ENCODE measurements around the gene GTF2B.

GTF2B gene

GRCh38 chr1:88890791-88891317 lies 513 bp downstream of the GTF2B start:
- no peaks in the 10 kb centered on the region for H3F3A ChIP-seq (ENCODE audit: insufficient read depth)
- peaks cover 16% of the 10 kb centered on the region; the same call in 1 of the 2 replicates for H3K36me3 ChIP-seq (ENCODE audit: low read length)
- H2AFZ ChIP-seq (ENCODE audit: low read depth, low read length, severe bottlenecking): peak overlapping the region; percentile 83
- H3K9ac ChIP-seq (ENCODE audit: low read length): peak overlapping the region; percentile 86
- H3K79me2 ChIP-seq (ENCODE audit: insufficient read depth, low read length): peaks cover 45% of the 10 kb centered on the region
- H3K27me3 ChIP-seq (ENCODE audit: low read length): no peaks in the 10 kb centered on the region
- no peaks in the 10 kb centered on the region for H3K9me2 ChIP-seq (replicated peaks; ENCODE audit: insufficient read depth, low read length)
- peak overlapping the region; percentile 86 for H3K4me3 ChIP-seq (ENCODE audit: insufficient read depth, low read length, poor library complexity, severe bottlenecking)
- TF ChIP-seq EZH2phosphoT487 (conservative IDR thresholded peaks at IDR 0.05; ENCODE audit: low read length) (no peak), CTCF (IDR thresholded peaks at IDR 0.05; ENCODE audit: insufficient read depth, low read length, poor library complexity, severe bottlenecking) (no peak)
- H3K4me2 ChIP-seq (ENCODE audit: low read depth, low read length, poor library complexity, severe bottlenecking): peak overlapping the region; percentile 95
- no peaks in the 10 kb centered on the region for H3K9me3 ChIP-seq (ENCODE audit: insufficient read depth, low read length)
- peak overlapping the region; percentile 51 for H3K27ac ChIP-seq (ENCODE audit: low read depth, low read length)
- peaks cover 5% of the 10 kb centered on the region; the same call in 1 of the 2 replicates for H4K20me1 ChIP-seq (ENCODE audit: low read depth, low read length)

DNA sequence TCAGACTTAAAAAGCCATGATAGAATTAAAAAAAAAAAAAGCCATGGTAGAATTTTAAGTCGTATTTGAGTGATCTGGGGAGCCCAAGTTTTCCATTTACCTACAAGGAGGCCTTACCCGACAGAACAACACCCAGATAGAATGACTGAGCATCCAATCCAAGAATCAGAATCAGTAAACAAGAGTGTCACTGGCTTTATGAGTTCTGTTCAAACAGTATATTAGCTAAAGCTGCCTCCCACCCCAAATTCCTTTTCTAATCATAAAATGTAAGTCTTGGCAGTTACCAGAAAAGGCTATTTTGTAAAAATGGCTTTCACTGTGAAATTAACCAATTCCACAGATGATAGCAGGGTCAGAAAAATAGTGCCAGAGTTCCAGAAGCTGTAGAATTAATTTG lies 1.2 kb downstream of the GTF2B start:
- no peak overlapping the region for H2AFZ ChIP-seq (ENCODE audit: low read depth, low read length, severe bottlenecking)
- peak overlapping the region; percentile 86 for H3K9ac ChIP-seq (ENCODE audit: low read length)
- no peaks in the 10 kb centered on the region for H3K27me3 ChIP-seq (ENCODE audit: low read length)
- H3F3A ChIP-seq (ENCODE audit: insufficient read depth): no peaks in the 10 kb centered on the region
- H4K20me1 ChIP-seq (ENCODE audit: low read depth, low read length): peaks cover 5% of the 10 kb centered on the region; the same call in 1 of the 2 replicates
- peak overlapping the region; percentile 86 for H3K4me3 ChIP-seq (ENCODE audit: insufficient read depth, low read length, poor library complexity, severe bottlenecking)
- H3K27ac ChIP-seq (ENCODE audit: low read depth, low read length): no peak overlapping the region
- H3K36me3 ChIP-seq (ENCODE audit: low read length): peaks cover 19% of the 10 kb centered on the region; the same call in 1 of the 2 replicates
- TF ChIP-seq EZH2phosphoT487 (conservative IDR thresholded peaks at IDR 0.05; ENCODE audit: low read length) (no peak), CTCF (IDR thresholded peaks at IDR 0.05; ENCODE audit: insufficient read depth, low read length, poor library complexity, severe bottlenecking) (no peak)
- H3K9me3 ChIP-seq (ENCODE audit: insufficient read depth, low read length): no peaks in the 10 kb centered on the region
- peaks cover 47% of the 10 kb centered on the region for H3K79me2 ChIP-seq (ENCODE audit: insufficient read depth, low read length)
- no peaks in the 10 kb centered on the region for H3K9me2 ChIP-seq (replicated peaks; ENCODE audit: insufficient read depth, low read length)
- H3K4me2 ChIP-seq (ENCODE audit: low read depth, low read length, poor library complexity, severe bottlenecking): peak overlapping the region; percentile 95

GRCh38 chr1:88888750-88889149 lies 2.6 kb downstream of the GTF2B start:
- H3K79me2 ChIP-seq (ENCODE audit: insufficient read depth, low read length): peaks cover 52% of the 10 kb centered on the region
- H3F3A ChIP-seq (ENCODE audit: insufficient read depth): no peaks in the 10 kb centered on the region
- H2AFZ ChIP-seq (ENCODE audit: low read depth, low read length, severe bottlenecking): no peak overlapping the region
- TF ChIP-seq CTCF (IDR thresholded peaks at IDR 0.05; ENCODE audit: insufficient read depth, low read length, poor library complexity, severe bottlenecking): no peak
- no peak for TF ChIP-seq EZH2phosphoT487 (conservative IDR thresholded peaks at IDR 0.05; ENCODE audit: low read length)
- H3K9me2 ChIP-seq (replicated peaks; ENCODE audit: insufficient read depth, low read length): no peaks in the 10 kb centered on the region
- H3K9ac ChIP-seq (ENCODE audit: low read length): no peak overlapping the region
- no peaks in the 10 kb centered on the region for H3K27me3 ChIP-seq (ENCODE audit: low read length)
- H3K4me2 ChIP-seq (ENCODE audit: low read depth, low read length, poor library complexity, severe bottlenecking): peak overlapping the region; percentile 95
- no peak overlapping the region for H3K4me3 ChIP-seq (ENCODE audit: insufficient read depth, low read length, poor library complexity, severe bottlenecking)
- H4K20me1 ChIP-seq (ENCODE audit: low read depth, low read length): peaks cover 5% of the 10 kb centered on the region; the same call in 1 of the 2 replicates
- no peak overlapping the region for H3K27ac ChIP-seq (ENCODE audit: low read depth, low read length)
- H3K9me3 ChIP-seq (ENCODE audit: insufficient read depth, low read length): no peaks in the 10 kb centered on the region
- H3K36me3 ChIP-seq (ENCODE audit: low read length): peaks cover 25% of the 10 kb centered on the region; the same call in 1 of the 2 replicates

All from SU-DHL-6 (cell line).